GM21576 (cell line): Measurements from ENCODE around the gene LTBP3.

Source experiments
- ATAC-seq: cut with Tn5 transposase; IDR thresholded peaks from one replicate; pipeline ENCODE4 v1.9.1; 2021; ENCODE audit warnings: mild to moderate bottlenecking, moderate library complexity; ENCODE audit not compliant: unreplicated experiment

Gene LTBP3

GRCh38 chr11:65555693-65556231, 2.4 kb downstream of the LTBP3 start:
- no peak for ATAC-seq

- ATAC-seq, result no peak
Measured at GRCh38 chr11:65554842-65555430, 3.2 kb downstream of the LTBP3 start.

GRCh38 chr11:65554057-65554818, 3.9 kb downstream of the LTBP3 start:
- no peak for ATAC-seq

- ATAC-seq, result no peak
Measured at GRCh38 chr11:65553301-65554001, 4.7 kb downstream of the LTBP3 start.

GRCh38 chr11:65552388-65552951, 5.7 kb downstream of the LTBP3 start:
- ATAC-seq, result no peak

- ATAC-seq, result no peak
Measured at GRCh38 chr11:65551572-65552387, 6.4 kb downstream of the LTBP3 start.

GRCh38 chr11:65549096-65549495, 9.1 kb downstream of the LTBP3 start:
- ATAC-seq, result no peak

GRCh38 chr11:65548395-65548794, 9.8 kb downstream of the LTBP3 start:
- ATAC-seq, result no peak

- ATAC-seq, result no peak
Measured at GRCh38 chr11:65547446-65548125, 10.6 kb downstream of the LTBP3 start.

GRCh38 chr11:65546217-65546958, 11.8 kb downstream of the LTBP3 start:
- ATAC-seq, result peak; percentile 66

- ATAC-seq, result no peak
Measured at GRCh38 chr11:65545853-65546216, 12.3 kb downstream of the LTBP3 start.

- no peak for ATAC-seq
Measured at GRCh38 chr11:65542738-65543390, 15.3 kb downstream of the LTBP3 start.

GRCh38 chr11:65541093-65541982, 16.8 kb downstream of the LTBP3 start:
- ATAC-seq, result no peak

- ATAC-seq, result peak; percentile 63
Measured at GRCh38 chr11:65540290-65541092, 17.7 kb downstream of the LTBP3 start.

GRCh38 chr11:65539744-65540289, 18.3 kb downstream of the LTBP3 start:
- ATAC-seq, result peak; percentile 3

- ATAC-seq, result no peak
Measured at GRCh38 chr11:65538915-65539743, 19.0 kb downstream of the LTBP3 start.
